IMR-90 (cell line): Measurements from ENCODE around the gene SLC2A6. TPM values are rescaled to one million over a fixed set of nuclear protein-coding genes. Genes with fewer than 3 reads are reported as not detected.

Experiments
- ATAC-seq: fragments of 200-7000 bp; cut with Tn5 transposase; 2 replicates; pipeline ENCODE4 v1.9.1; 2020; ENCODE audit warnings: low read depth, mild to moderate bottlenecking, moderate library complexity
- BruUV-seq: library from RNA; stranded (reverse); fragments of 400-500 nt; replicated peaks from 2 replicates; lab custom pipeline; 2021; lab: Mats Ljungman, UMichigan
- CTCF ChIA-PET: fragments of 300-600 bp; formaldehyde crosslinking; extraction: SDS; loops from one replicate; lab custom pipeline; 2021; ENCODE audit warnings: antibody characterized with exemption; lab: Yijun Ruan, JAX
- POLR2A ChIA-PET: fragments of 300-600 bp; sonication (Branson Sonifier 250); formaldehyde crosslinking; loops from one replicate; lab custom pipeline; 2022; ENCODE audit warnings: antibody characterized with exemption; ENCODE audit not compliant: unreplicated experiment; lab: Charles Lee
- DNase-seq: peaks from one replicate; pipeline ENCODE4 v3.0.0; 2013
- H2AFZ ChIP-seq: replicated peaks from 2 replicates; pipeline ENCODE3; 2013; ENCODE audit warnings: low read length, mild to moderate bottlenecking; ENCODE audit not compliant: poor library complexity
- H2AK5ac ChIP-seq: 2 replicates; pipeline ENCODE4 v1.6.1; 2013; ENCODE audit warnings: low read depth, low read length, inconsistent platforms
- H2AK9ac ChIP-seq: replicated peaks from 2 replicates; pipeline ENCODE3; 2013; ENCODE audit warnings: mild to moderate bottlenecking, low read depth, low read length, moderate library complexity; ENCODE audit not compliant: poor library complexity
- H2BK120ac ChIP-seq: 2 replicates; pipeline ENCODE4 v1.6.1; 2013; ENCODE audit warnings: low read depth, low read length, inconsistent platforms
- H2BK15ac ChIP-seq: 3 replicates; pipeline ENCODE4 v1.6.1; 2013; ENCODE audit warnings: low read depth, low read length, inconsistent platforms
- H2BK20ac ChIP-seq: 2 replicates; pipeline ENCODE4 v1.6.1; 2013; ENCODE audit warnings: low read depth, mild to moderate bottlenecking, inconsistent platforms, low read length, moderate library complexity
- H2BK5ac ChIP-seq: 2 replicates; pipeline ENCODE4 v1.6.1; 2013; ENCODE audit warnings: mild to moderate bottlenecking, low read depth, low read length, inconsistent platforms; ENCODE audit not compliant: poor library complexity, severe bottlenecking
- H3K14ac ChIP-seq: replicated peaks from 2 replicates; pipeline ENCODE4 v1.6.1; 2013; ENCODE audit warnings: low read depth, low read length, inconsistent platforms
- H3K18ac ChIP-seq: 2 replicates; pipeline ENCODE4 v1.6.1; 2013; ENCODE audit warnings: low read depth, low read length, control low read depth
- H3K23ac ChIP-seq: 2 replicates; pipeline ENCODE4 v1.6.1; 2013; ENCODE audit warnings: low read depth, low read length, inconsistent platforms
- H3K27ac ChIP-seq: 2 replicates; pipeline ENCODE4 v1.5.1; 2013; ENCODE audit warnings: mild to moderate bottlenecking, control low read depth, low read length; ENCODE audit not compliant: insufficient read depth
- H3K27me3 ChIP-seq: 2 replicates; pipeline ENCODE4 v1.6.1; 2013; ENCODE audit warnings: low read length; ENCODE audit not compliant: control insufficient read depth, insufficient read depth
- H3K36me3 ChIP-seq: 2 replicates; pipeline ENCODE4 v1.6.1; 2013; ENCODE audit warnings: low read length, mixed read lengths; ENCODE audit not compliant: control insufficient read depth, insufficient read depth
- H3K4ac ChIP-seq: 2 replicates; pipeline ENCODE4 v1.6.1; 2013; ENCODE audit warnings: low read depth, low read length, inconsistent platforms
- H3K4me1 ChIP-seq: 2 replicates; pipeline ENCODE4 v1.6.1; 2013; ENCODE audit warnings: low read length, mixed read lengths; ENCODE audit not compliant: control insufficient read depth, insufficient read depth
- H3K4me2 ChIP-seq: 2 replicates; pipeline ENCODE4 v1.6.1; 2013; ENCODE audit warnings: low read depth, mild to moderate bottlenecking, control low read depth, low read length, moderate library complexity
- H3K4me3 ChIP-seq: 2 replicates; pipeline ENCODE4 v1.5.1; 2013; ENCODE audit warnings: low read depth, mild to moderate bottlenecking, control low read depth, low read length, moderate library complexity; ENCODE audit not compliant: insufficient read depth
- H3K56ac ChIP-seq: 2 replicates; pipeline ENCODE4 v1.6.1; 2013; ENCODE audit warnings: low read length, inconsistent platforms; ENCODE audit not compliant: insufficient read depth; ENCODE audit errors: extremely low read depth
- H3K79me1 ChIP-seq, 2 experiments: 2 replicates each; pipeline ENCODE4 v1.6.1; 2013; ENCODE audit warnings: low read length in 2 of 2, inconsistent platforms in 1 of 2, low read depth in 1 of 2
- H3K9ac ChIP-seq: 2 replicates; pipeline ENCODE4 v1.6.1; 2013; ENCODE audit warnings: low read depth, low read length, control low read depth
- H3K9me1 ChIP-seq: 2 replicates; pipeline ENCODE4 v1.6.1; 2013; ENCODE audit warnings: low read length, inconsistent platforms; ENCODE audit not compliant: insufficient read depth
- H3K9me3 ChIP-seq: 2 replicates; pipeline ENCODE4 v1.6.1; 2013; ENCODE audit warnings: low read length; ENCODE audit not compliant: control insufficient read depth, insufficient read depth
- H4K20me1 ChIP-seq: 2 replicates; pipeline ENCODE4 v1.6.1; 2013; ENCODE audit warnings: low read length, inconsistent platforms; ENCODE audit not compliant: insufficient read depth
- H4K5ac ChIP-seq: 2 replicates; pipeline ENCODE4 v1.6.1; 2013; ENCODE audit warnings: mild to moderate bottlenecking, low read depth, low read length, control low read depth
- H4K8ac ChIP-seq, 2 experiments: 2 replicates each; pipeline ENCODE4 v1.6.1; 2013; ENCODE audit warnings: low read depth in 2 of 2, low read length in 2 of 2, control low read depth in 1 of 2, inconsistent platforms in 1 of 2
- H4K91ac ChIP-seq: 2 replicates; pipeline ENCODE4 v1.6.1; 2013; ENCODE audit warnings: low read depth, low read length, inconsistent platforms; ENCODE audit not compliant: insufficient read depth
- BHLHE40 ChIP-seq: fragments of 150-350 bp; IDR thresholded peaks from 2 replicates; pipeline ENCODE4 v1.6.1; 2016; ENCODE audit warnings: mild to moderate bottlenecking, low read depth, low read length
- CEBPB ChIP-seq: IDR thresholded peaks from 2 replicates; pipeline ENCODE4 v1.6.1; 2012; ENCODE audit warnings: low read depth, low read length, improper control_type of control experiment
- CHD1 ChIP-seq: IDR thresholded peaks from 2 replicates; pipeline ENCODE4 v1.6.1; 2012; ENCODE audit warnings: low read depth, low read length, improper control_type of control experiment
- ELK1 ChIP-seq: fragments of 150-350 bp; IDR thresholded peaks from 2 replicates; pipeline ENCODE4 v1.6.1; 2016; ENCODE audit warnings: low read depth, mild to moderate bottlenecking, low read length, moderate library complexity, borderline replicate concordance
- FOS ChIP-seq: fragments of 150-350 bp; IDR thresholded peaks from 2 replicates; pipeline ENCODE4 v1.6.1; 2016; ENCODE audit warnings: low read depth, low read length
- MAFK ChIP-seq: IDR thresholded peaks from 2 replicates; pipeline ENCODE4 v1.6.1; 2012; ENCODE audit warnings: low read depth, low read length, improper control_type of control experiment
- MAZ ChIP-seq: IDR thresholded peaks from 2 replicates; pipeline ENCODE4 v1.6.1; 2012; ENCODE audit warnings: low read depth, mild to moderate bottlenecking, low read length, improper control_type of control experiment, moderate library complexity, borderline replicate concordance
- MXI1 ChIP-seq: IDR thresholded peaks from 2 replicates; pipeline ENCODE4 v1.6.1; 2012; ENCODE audit warnings: low read depth, mild to moderate bottlenecking, low read length, moderate library complexity, borderline replicate concordance
- NFE2L2 ChIP-seq: fragments of 150-350 bp; IDR thresholded peaks from 2 replicates; pipeline ENCODE4 v1.6.1; 2016; ENCODE audit warnings: low read depth, mild to moderate bottlenecking, low read length
- POLR2A ChIP-seq: IDR thresholded peaks from 2 replicates; pipeline ENCODE4 v1.6.1; 2012; ENCODE audit warnings: mild to moderate bottlenecking, low read depth, low read length
- RAD21 ChIP-seq: IDR thresholded peaks from 2 replicates; pipeline ENCODE4 v1.6.1; 2012; ENCODE audit warnings: low read length, improper control_type of control experiment
- RCOR1 ChIP-seq: IDR thresholded peaks from 2 replicates; pipeline ENCODE4 v1.6.1; 2012; ENCODE audit warnings: mild to moderate bottlenecking, low read length, improper control_type of control experiment; ENCODE audit not compliant: insufficient replicate concordance
- RFX5 ChIP-seq: IDR thresholded peaks from 2 replicates; pipeline ENCODE4 v1.8.0; 2012; ENCODE audit warnings: low read depth, mild to moderate bottlenecking, low read length, moderate library complexity
- SMC3 ChIP-seq: fragments of 150-350 bp; IDR thresholded peaks from 2 replicates; pipeline ENCODE4 v1.6.1; 2016; ENCODE audit warnings: low read depth, mild to moderate bottlenecking, antibody characterized with exemption, low read length, moderate library complexity
- USF2 ChIP-seq: fragments of 150-350 bp; IDR thresholded peaks from 2 replicates; pipeline ENCODE4 v1.6.1; 2017; ENCODE audit warnings: mild to moderate bottlenecking, antibody characterized with exemption, low read length, low read depth
- WGBS, 2 experiments: methylation state at CpG; one replicate each; pipeline versions ENCODE4 v1.1.5 to v1.1.7; 2013; ENCODE audit warnings: missing lambda C conversion rate in 2 of 2; ENCODE audit not compliant: insufficient read length in 1 of 2; ENCODE audit errors: extremely low coverage in 2 of 2; 5-methylcytosine and 5-hydroxymethylcytosine counted together
- dilution Hi-C: fragments of 300-500 bp; cut with HindIII; formaldehyde crosslinking; loops from one replicate; pipeline ENCODE4 v1.14.3; 2018; ENCODE audit warnings: low sequenced_read_pairs; ENCODE audit not compliant: unreplicated experiment
- in situ Hi-C: fragments of 300-500 bp; cut with MboI; formaldehyde crosslinking; loops from 3 replicates; pipeline ENCODE4 v1.14.3; 2019; ENCODE audit warnings: low sequenced_read_pairs, inconsistent platforms, mixed read lengths
- intact Hi-C: fragments of 100-400 bp; cut with micrococcal nuclease; formaldehyde crosslinking; loops from 2 replicates; pipeline ENCODE4 v1.10.0; 2022
- polyA plus RNA-seq, 3 experiments: library from polyadenylated mRNA; depleted of rRNA; stranded (reverse); fragments of >200 nt; gene quantifications; 2 replicates each; pipeline ENCODE4 v1.2.3, GENCODE V29; 2012; ENCODE audit warnings: low replicate concordance in 1 of 3
- total RNA-seq: library from RNA; depleted of rRNA; stranded (reverse); fragments of >200 nt; gene quantifications from 2 replicates; pipeline ENCODE4 v1.2.3, GENCODE V29; 2012
- TF ChIP-seq, protein P1 (sequence below): conservative IDR thresholded peaks from 2 replicates; pipeline ENCODE4 v1.5.1; 2012; ENCODE audit warnings: mild to moderate bottlenecking, low read depth, low read length, improper control_type of control experiment

SLC2A6 gene
- total and polyA plus RNA-seq, 2 of the 4 experiments (the other 2 are of a cell fraction), result 2.9 to 8.5 TPM

GRCh38 chr9:133448487-133448972 lies 30.4 kb downstream of the SLC2A6 start:
- no peak overlapping the region for H3K18ac ChIP-seq
- no peaks in the 10 kb centered on the region for H3K36me3 ChIP-seq
- H2BK5ac ChIP-seq, result no peak overlapping the region
- no peak overlapping the region for H2AK9ac ChIP-seq
- H4K20me1 ChIP-seq, result no peaks in the 10 kb centered on the region; the same call in 1 of the 2 replicates
- H2BK15ac ChIP-seq, result no peak overlapping the region
- H4K5ac ChIP-seq, result no peak overlapping the region
- intact Hi-C loops, result no loop called here
- no peak overlapping the region for H3K4ac ChIP-seq
- no peak overlapping the region for H4K91ac ChIP-seq
- H3K27me3 ChIP-seq, result peaks cover 15% of the 10 kb centered on the region
- DNase-seq (no peak), ATAC-seq (no peak)
- TF ChIP-seq RCOR1 (no peak), CEBPB (no peak), MXI1 (no peak), RFX5 (no peak), USF2 (no peak), RAD21 (no peak), CHD1 (no peak), NFE2L2 (no peak), FOS (no peak), SMC3 (no peak), MAFK (no peak), BHLHE40 (no peak), ELK1 (no peak), MAZ (no peak), POLR2A (no peak)
- TF ChIP-seq, protein P1, sequence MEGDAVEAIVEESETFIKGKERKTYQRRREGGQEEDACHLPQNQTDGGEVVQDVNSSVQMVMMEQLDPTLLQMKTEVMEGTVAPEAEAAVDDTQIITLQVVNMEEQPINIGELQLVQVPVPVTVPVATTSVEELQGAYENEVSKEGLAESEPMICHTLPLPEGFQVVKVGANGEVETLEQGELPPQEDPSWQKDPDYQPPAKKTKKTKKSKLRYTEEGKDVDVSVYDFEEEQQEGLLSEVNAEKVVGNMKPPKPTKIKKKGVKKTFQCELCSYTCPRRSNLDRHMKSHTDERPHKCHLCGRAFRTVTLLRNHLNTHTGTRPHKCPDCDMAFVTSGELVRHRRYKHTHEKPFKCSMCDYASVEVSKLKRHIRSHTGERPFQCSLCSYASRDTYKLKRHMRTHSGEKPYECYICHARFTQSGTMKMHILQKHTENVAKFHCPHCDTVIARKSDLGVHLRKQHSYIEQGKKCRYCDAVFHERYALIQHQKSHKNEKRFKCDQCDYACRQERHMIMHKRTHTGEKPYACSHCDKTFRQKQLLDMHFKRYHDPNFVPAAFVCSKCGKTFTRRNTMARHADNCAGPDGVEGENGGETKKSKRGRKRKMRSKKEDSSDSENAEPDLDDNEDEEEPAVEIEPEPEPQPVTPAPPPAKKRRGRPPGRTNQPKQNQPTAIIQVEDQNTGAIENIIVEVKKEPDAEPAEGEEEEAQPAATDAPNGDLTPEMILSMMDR, result no peak
- ChIA-PET CTCF (no interaction called here), POLR2A (no interaction called here)
- H4K8ac ChIP-seq, result no peak overlapping the region
- H3K9me1 ChIP-seq, result no peaks in the 10 kb centered on the region
- H3K9ac ChIP-seq, result no peak overlapping the region
- no peak overlapping the region for H2BK120ac ChIP-seq
- H3K4me2 ChIP-seq, result no peak overlapping the region
- no peaks in the 10 kb centered on the region for H3K9me3 ChIP-seq
- H3K27ac ChIP-seq, result no peak overlapping the region
- no peak overlapping the region for H2AK5ac ChIP-seq
- dilution Hi-C loops, result no loop called here
- no peak overlapping the region for H3K14ac ChIP-seq
- no TSS peak for BruUV-seq
- 88% methylated on average over 2 of the region's 13 CpGs; no CpG with 5 or more reads in 1 of the 2 experiments for WGBS, 2 experiments
- no peaks in the 10 kb centered on the region for H3K4me1 ChIP-seq
- no peak overlapping the region for H3K23ac ChIP-seq
- H3K79me1 ChIP-seq, result no peaks in the 10 kb centered on the region
- no peak overlapping the region for H2BK20ac ChIP-seq
- H3K4me3 ChIP-seq, result no peak overlapping the region
- no peak overlapping the region for H3K56ac ChIP-seq
- in situ Hi-C loops, result no loop called here
- no peak overlapping the region for H2AFZ ChIP-seq
